SK-N-SH (cell line): ENCODE measurements around the gene RUNDC1.

Source experiments
- ELF1 ChIP-seq: IDR thresholded peaks from 2 replicates; pipeline ENCODE4 v1.4.0; 2012
- EP300 ChIP-seq, 2 experiments: IDR thresholded peaks; 2 replicates each; pipeline versions ENCODE4 v1.4.0 to v1.6.1; 2012; ENCODE audit warnings: borderline replicate concordance in 1 of 2, low read depth in 1 of 2, low read length in 1 of 2
- EZH2phosphoT487 ChIP-seq: fragments of 200-600 bp; sonication (generic); IDR thresholded peaks from 2 replicates; pipeline ENCODE4 v1.6.1; 2017; ENCODE audit warnings: low read depth, mixed run types, mild to moderate bottlenecking, antibody characterized with exemption, moderate library complexity, borderline replicate concordance
- MXI1 ChIP-seq: IDR thresholded peaks from 2 replicates; pipeline ENCODE4 v1.6.1; 2012; ENCODE audit warnings: mild to moderate bottlenecking, low read depth, low read length, improper control_type of control experiment
- POLR2AphosphoS5 ChIP-seq: IDR thresholded peaks from 2 replicates; pipeline ENCODE4 v1.6.1; 2012; ENCODE audit warnings: low read depth, low read length
- RAD21 ChIP-seq: IDR thresholded peaks from 2 replicates; pipeline ENCODE4 v1.6.1; 2012; ENCODE audit warnings: mild to moderate bottlenecking, low read length
- RCOR1 ChIP-seq: fragments of 150-350 bp; IDR thresholded peaks from 2 replicates; pipeline ENCODE4 v1.6.1; 2017; ENCODE audit warnings: antibody characterized with exemption, low read length
- TAF1 ChIP-seq: IDR thresholded peaks from 2 replicates; pipeline ENCODE4 v1.6.1; 2012; ENCODE audit warnings: low read depth, mild to moderate bottlenecking, low read length, moderate library complexity, borderline replicate concordance
- TEAD4 ChIP-seq: IDR thresholded peaks from 2 replicates; pipeline ENCODE4 v1.4.0; 2012; ENCODE audit warnings: mild to moderate bottlenecking, borderline replicate concordance; ENCODE audit not compliant: insufficient read depth
- TF ChIP-seq, protein P1 (sequence below): IDR thresholded peaks from 2 replicates; pipeline ENCODE4 v1.4.0; 2012; ENCODE audit warnings: low read depth
- TF ChIP-seq, protein P2 (sequence below): fragments of 200-600 bp; sonication (generic); IDR thresholded peaks from 2 replicates; pipeline ENCODE4 v1.6.1; 2017; ENCODE audit warnings: antibody characterized with exemption, mild to moderate bottlenecking, moderate library complexity
- TF ChIP-seq, protein P3 (sequence below): fragments of 150-350 bp; IDR thresholded peaks from 2 replicates; pipeline ENCODE4 v1.6.1; 2017; ENCODE audit warnings: antibody characterized with exemption, low read length, low read depth, borderline replicate concordance
- TF ChIP-seq, protein P4 (sequence below): IDR thresholded peaks from 2 replicates; pipeline ENCODE4 v1.6.1; 2012; ENCODE audit warnings: mild to moderate bottlenecking, low read depth, low read length, moderate library complexity

GRCh38 chr17:42950044-42950783 is 30.2 kb upstream of the RUNDC1 start:
- TF ChIP-seq, protein P1, sequence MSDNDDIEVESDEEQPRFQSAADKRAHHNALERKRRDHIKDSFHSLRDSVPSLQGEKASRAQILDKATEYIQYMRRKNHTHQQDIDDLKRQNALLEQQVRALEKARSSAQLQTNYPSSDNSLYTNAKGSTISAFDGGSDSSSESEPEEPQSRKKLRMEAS = no peak
- TF ChIP-seq, protein P2, sequence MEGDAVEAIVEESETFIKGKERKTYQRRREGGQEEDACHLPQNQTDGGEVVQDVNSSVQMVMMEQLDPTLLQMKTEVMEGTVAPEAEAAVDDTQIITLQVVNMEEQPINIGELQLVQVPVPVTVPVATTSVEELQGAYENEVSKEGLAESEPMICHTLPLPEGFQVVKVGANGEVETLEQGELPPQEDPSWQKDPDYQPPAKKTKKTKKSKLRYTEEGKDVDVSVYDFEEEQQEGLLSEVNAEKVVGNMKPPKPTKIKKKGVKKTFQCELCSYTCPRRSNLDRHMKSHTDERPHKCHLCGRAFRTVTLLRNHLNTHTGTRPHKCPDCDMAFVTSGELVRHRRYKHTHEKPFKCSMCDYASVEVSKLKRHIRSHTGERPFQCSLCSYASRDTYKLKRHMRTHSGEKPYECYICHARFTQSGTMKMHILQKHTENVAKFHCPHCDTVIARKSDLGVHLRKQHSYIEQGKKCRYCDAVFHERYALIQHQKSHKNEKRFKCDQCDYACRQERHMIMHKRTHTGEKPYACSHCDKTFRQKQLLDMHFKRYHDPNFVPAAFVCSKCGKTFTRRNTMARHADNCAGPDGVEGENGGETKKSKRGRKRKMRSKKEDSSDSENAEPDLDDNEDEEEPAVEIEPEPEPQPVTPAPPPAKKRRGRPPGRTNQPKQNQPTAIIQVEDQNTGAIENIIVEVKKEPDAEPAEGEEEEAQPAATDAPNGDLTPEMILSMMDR = no peak
- no peak for TF ChIP-seq MXI1
- TF ChIP-seq ELF1 = no peak
- TF ChIP-seq RAD21 = no peak
- TF ChIP-seq EZH2phosphoT487 = no peak
- no peak for TF ChIP-seq EP300 (IDR thresholded peaks at IDR 0.05; ENCODE audit: borderline replicate concordance in 1 of 2, low read depth in 1 of 2, low read length in 1 of 2)
- TF ChIP-seq, protein P3, sequence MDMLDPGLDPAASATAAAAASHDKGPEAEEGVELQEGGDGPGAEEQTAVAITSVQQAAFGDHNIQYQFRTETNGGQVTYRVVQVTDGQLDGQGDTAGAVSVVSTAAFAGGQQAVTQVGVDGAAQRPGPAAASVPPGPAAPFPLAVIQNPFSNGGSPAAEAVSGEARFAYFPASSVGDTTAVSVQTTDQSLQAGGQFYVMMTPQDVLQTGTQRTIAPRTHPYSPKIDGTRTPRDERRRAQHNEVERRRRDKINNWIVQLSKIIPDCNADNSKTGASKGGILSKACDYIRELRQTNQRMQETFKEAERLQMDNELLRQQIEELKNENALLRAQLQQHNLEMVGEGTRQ = no peak
- TF ChIP-seq TEAD4 = no peak
- TF ChIP-seq TAF1 = no peak
- TF ChIP-seq POLR2AphosphoS5 = no peak
- no peak for TF ChIP-seq RCOR1
- TF ChIP-seq, protein P4, sequence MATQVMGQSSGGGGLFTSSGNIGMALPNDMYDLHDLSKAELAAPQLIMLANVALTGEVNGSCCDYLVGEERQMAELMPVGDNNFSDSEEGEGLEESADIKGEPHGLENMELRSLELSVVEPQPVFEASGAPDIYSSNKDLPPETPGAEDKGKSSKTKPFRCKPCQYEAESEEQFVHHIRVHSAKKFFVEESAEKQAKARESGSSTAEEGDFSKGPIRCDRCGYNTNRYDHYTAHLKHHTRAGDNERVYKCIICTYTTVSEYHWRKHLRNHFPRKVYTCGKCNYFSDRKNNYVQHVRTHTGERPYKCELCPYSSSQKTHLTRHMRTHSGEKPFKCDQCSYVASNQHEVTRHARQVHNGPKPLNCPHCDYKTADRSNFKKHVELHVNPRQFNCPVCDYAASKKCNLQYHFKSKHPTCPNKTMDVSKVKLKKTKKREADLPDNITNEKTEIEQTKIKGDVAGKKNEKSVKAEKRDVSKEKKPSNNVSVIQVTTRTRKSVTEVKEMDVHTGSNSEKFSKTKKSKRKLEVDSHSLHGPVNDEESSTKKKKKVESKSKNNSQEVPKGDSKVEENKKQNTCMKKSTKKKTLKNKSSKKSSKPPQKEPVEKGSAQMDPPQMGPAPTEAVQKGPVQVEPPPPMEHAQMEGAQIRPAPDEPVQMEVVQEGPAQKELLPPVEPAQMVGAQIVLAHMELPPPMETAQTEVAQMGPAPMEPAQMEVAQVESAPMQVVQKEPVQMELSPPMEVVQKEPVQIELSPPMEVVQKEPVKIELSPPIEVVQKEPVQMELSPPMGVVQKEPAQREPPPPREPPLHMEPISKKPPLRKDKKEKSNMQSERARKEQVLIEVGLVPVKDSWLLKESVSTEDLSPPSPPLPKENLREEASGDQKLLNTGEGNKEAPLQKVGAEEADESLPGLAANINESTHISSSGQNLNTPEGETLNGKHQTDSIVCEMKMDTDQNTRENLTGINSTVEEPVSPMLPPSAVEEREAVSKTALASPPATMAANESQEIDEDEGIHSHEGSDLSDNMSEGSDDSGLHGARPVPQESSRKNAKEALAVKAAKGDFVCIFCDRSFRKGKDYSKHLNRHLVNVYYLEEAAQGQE = no peak
